Measurements from ENCODE around the gene MRPL44.

The MRPL44 gene

DNA sequence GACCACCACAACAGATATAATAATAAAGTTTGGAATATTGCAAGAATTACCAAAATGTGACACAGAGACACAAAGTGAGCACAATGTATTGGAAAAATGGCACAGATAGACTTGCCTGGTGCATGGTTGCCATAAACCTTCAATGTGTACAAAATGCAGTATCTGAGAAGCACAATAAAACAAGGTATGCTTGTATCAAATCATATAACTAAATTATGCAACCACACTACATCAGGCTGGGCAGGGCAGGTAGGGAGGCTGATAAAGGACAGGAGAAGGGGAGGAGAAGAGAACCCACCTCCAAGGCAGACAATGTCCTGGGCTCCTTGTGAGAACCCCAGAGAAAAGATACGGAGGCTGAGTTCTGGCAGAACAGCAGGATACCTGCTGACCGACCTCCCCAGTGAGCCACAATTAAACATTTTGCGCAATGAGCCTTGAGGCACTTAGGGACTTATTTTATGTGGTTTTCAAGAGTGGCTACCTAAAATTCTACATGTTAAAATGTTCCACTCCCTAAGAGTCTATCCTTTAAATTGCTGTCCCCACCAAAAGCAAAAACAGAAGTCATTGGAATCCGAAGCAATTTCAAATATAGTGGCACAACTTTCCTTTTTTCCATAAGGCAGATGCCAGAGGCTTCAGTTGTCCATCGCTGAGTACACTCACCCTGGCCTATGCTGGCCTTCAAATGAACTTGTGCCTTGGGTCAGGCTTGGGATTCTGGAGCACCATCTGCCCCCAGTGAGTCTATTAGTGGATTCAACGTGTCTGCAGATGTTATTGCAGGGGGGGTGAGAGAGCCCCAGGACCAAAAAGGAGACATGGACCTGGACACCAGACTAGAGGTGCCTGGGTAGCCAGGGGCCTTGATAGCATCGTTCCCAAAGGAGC, 28.9 kb upstream of the MRPL44 start:
- TF ChIP-seq EZH2phosphoT487 (IDR thresholded peaks at IDR 0.05; ENCODE audit: borderline replicate concordance), result no peak
- no peak for TF ChIP-seq CTCF (conservative IDR thresholded peaks at IDR 0.05; ENCODE audit: low read length)
- Histone ChIP-seq H3K79me2 (ENCODE audit: insufficient read depth, low read length) (peaks cover 17% of the 10 kb centered on the region; the same call in 1 of the 2 replicates), H3K9me3 (ENCODE audit: insufficient read depth, low read depth, low read length) (peaks cover 8% of the 10 kb centered on the region; the same call in 1 of the 2 replicates), H3K4me2 (ENCODE audit: low read depth, low read length, poor library complexity, severe bottlenecking) (no peak overlapping the region), H3F3A (ENCODE audit: low read depth) (peaks cover 5% of the 10 kb centered on the region; the same call in 1 of the 2 replicates), H2AFZ (ENCODE audit: low read length) (no peak overlapping the region), H3K9ac (ENCODE audit: low read depth, low read length, poor library complexity, severe bottlenecking) (no peak overlapping the region), H4K20me1 (ENCODE audit: insufficient read depth, low read length, poor library complexity, severe bottlenecking) (peaks cover 22% of the 10 kb centered on the region), H3K4me3 (ENCODE audit: low read length, poor library complexity, severe bottlenecking) (no peak overlapping the region), H3K4me1 (ENCODE audit: insufficient read depth, low read length, poor library complexity, severe bottlenecking) (peaks cover 13% of the 10 kb centered on the region), H3K36me3 (ENCODE audit: insufficient read depth, low read length) (no peaks in the 10 kb centered on the region), H3K9me2 (replicated peaks; ENCODE audit: low read depth, low read length) (no peaks in the 10 kb centered on the region), H3K27me3 (ENCODE audit: insufficient read depth, low read length, poor library complexity, severe bottlenecking) (no peaks in the 10 kb centered on the region)

DNA sequence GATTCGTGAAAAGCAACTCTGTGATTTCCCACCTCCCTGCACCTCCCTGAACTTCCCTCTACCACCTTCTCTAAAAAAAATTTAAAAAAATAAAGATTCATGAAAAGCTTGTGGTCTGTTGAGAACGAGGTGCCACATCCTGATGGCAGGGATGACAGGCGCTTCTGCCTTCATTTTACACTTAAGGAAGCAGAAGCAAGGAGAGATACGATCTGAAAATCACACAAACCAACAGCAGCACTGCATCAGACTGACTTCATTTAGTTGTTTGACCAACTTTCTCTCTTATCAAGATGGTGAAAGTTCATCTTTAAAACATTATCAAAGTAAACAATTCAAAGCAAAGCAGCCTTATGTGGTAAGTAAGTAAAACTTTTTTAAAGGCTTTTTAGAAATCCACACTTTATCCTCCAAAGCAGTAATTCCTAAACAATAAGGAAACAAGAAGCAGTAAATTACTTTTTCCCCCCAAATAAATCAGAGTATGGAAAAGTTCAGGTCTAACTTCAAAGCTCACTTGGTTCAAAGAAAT, 27.6 kb upstream of the MRPL44 start:
- peak overlapping the region; percentile 36 for H3K4me2 ChIP-seq (ENCODE audit: low read depth, low read length, poor library complexity, severe bottlenecking)
- H3K9me3 ChIP-seq (ENCODE audit: insufficient read depth, low read depth, low read length), result peaks cover 8% of the 10 kb centered on the region; the same call in 1 of the 2 replicates
- H3K36me3 ChIP-seq (ENCODE audit: insufficient read depth, low read length), result no peaks in the 10 kb centered on the region
- peaks cover 22% of the 10 kb centered on the region for H4K20me1 ChIP-seq (ENCODE audit: insufficient read depth, low read length, poor library complexity, severe bottlenecking)
- no peak overlapping the region for H2AFZ ChIP-seq (ENCODE audit: low read length)
- peaks cover 5% of the 10 kb centered on the region; the same call in 1 of the 2 replicates for H3F3A ChIP-seq (ENCODE audit: low read depth)
- H3K4me3 ChIP-seq (ENCODE audit: low read length, poor library complexity, severe bottlenecking), result peak overlapping the region; percentile 7
- no peaks in the 10 kb centered on the region for H3K9me2 ChIP-seq (replicated peaks; ENCODE audit: low read depth, low read length)
- peaks cover 13% of the 10 kb centered on the region for H3K4me1 ChIP-seq (ENCODE audit: insufficient read depth, low read length, poor library complexity, severe bottlenecking)
- TF ChIP-seq EZH2phosphoT487 (IDR thresholded peaks at IDR 0.05; ENCODE audit: borderline replicate concordance), result 0 out of 2 replicates have a peak, but pooled peaks have one; percentile 35
- no peak for TF ChIP-seq CTCF (conservative IDR thresholded peaks at IDR 0.05; ENCODE audit: low read length)
- H3K9ac ChIP-seq (ENCODE audit: low read depth, low read length, poor library complexity, severe bottlenecking), result no peak overlapping the region
- peaks cover 24% of the 10 kb centered on the region for H3K79me2 ChIP-seq (ENCODE audit: insufficient read depth, low read length)
- H3K27me3 ChIP-seq (ENCODE audit: insufficient read depth, low read length, poor library complexity, severe bottlenecking), result no peaks in the 10 kb centered on the region

- TF ChIP-seq CTCF (conservative IDR thresholded peaks at IDR 0.05; ENCODE audit: low read length), result no peak
- TF ChIP-seq EZH2phosphoT487 (IDR thresholded peaks at IDR 0.05; ENCODE audit: borderline replicate concordance), result no peak
- peak overlapping the region; percentile 7 for H3K4me3 ChIP-seq (ENCODE audit: low read length, poor library complexity, severe bottlenecking)
- H2AFZ ChIP-seq (ENCODE audit: low read length), result no peak overlapping the region
- H3K9me3 ChIP-seq (ENCODE audit: insufficient read depth, low read depth, low read length), result peaks cover 8% of the 10 kb centered on the region; the same call in 1 of the 2 replicates
- no peaks in the 10 kb centered on the region for H3K9me2 ChIP-seq (replicated peaks; ENCODE audit: low read depth, low read length)
- H3K27me3 ChIP-seq (ENCODE audit: insufficient read depth, low read length, poor library complexity, severe bottlenecking), result no peaks in the 10 kb centered on the region
- peaks cover 13% of the 10 kb centered on the region for H3K4me1 ChIP-seq (ENCODE audit: insufficient read depth, low read length, poor library complexity, severe bottlenecking)
- H4K20me1 ChIP-seq (ENCODE audit: insufficient read depth, low read length, poor library complexity, severe bottlenecking), result peaks cover 22% of the 10 kb centered on the region
- no peak overlapping the region for H3K9ac ChIP-seq (ENCODE audit: low read depth, low read length, poor library complexity, severe bottlenecking)
- no peaks in the 10 kb centered on the region for H3K36me3 ChIP-seq (ENCODE audit: insufficient read depth, low read length)
- peak overlapping the region; percentile 36 for H3K4me2 ChIP-seq (ENCODE audit: low read depth, low read length, poor library complexity, severe bottlenecking)
- H3K79me2 ChIP-seq (ENCODE audit: insufficient read depth, low read length), result peaks cover 30% of the 10 kb centered on the region
- peaks cover 5% of the 10 kb centered on the region; the same call in 1 of the 2 replicates for H3F3A ChIP-seq (ENCODE audit: low read depth)
These were observed 26.9 kb upstream of the MRPL44 start for GRCh38 chr2:223930103-223930976.
